ENCODE measurements around the gene DBH. TPM values are rescaled to one million over a fixed set of nuclear protein-coding genes. Genes with fewer than 3 reads are reported as not detected.

Gene DBH
- total RNA-seq, 1 experiment from 2014 or later = not detected

DNA sequence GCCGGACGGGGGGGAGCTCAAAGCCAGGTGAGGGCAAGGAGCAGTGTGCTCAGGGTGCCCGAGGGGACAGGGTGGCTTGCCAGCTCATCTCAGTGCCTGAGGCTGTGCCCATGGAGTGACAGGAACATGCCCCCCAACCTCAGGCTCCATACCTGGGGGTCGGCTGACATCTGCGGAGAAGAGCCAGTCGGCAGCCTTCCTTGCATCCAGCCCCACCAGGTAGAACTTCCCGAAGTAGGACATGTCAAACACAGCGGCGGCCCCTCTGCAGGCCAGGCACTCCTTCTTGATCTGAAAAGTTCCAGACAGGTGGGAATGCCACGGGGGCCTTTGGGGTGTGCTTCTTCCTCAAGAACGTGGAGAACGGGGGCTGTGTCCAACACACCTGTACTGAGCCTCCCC, 59.9 kb downstream of the DBH start:
- ATAC-seq = no peak

More for the DNA sequence above, 59.9 kb downstream of the DBH start:
- no peaks in the 10 kb centered on the region for H3K36me3 ChIP-seq (ENCODE audit: control insufficient read depth in 1 of 2, insufficient read depth in 2 of 2, low read length in 2 of 2)
- no peak overlapping the region for H3K4me3 ChIP-seq (replicated peaks in 1 of 2; ENCODE audit: low read depth in 1 of 2, low read length in 2 of 2)
- no peak overlapping the region for H3K4me2 ChIP-seq (ENCODE audit: low read length)
- H3K9ac ChIP-seq (ENCODE audit: low read length) = no peak overlapping the region
- intact Hi-C loops (cut with micrococcal nuclease) = no loop called here
- H3K9me2 ChIP-seq (ENCODE audit: insufficient read depth) = no peaks in the 10 kb centered on the region
- no peak overlapping the region for H2AFZ ChIP-seq (ENCODE audit: low read depth, low read length, poor library complexity, severe bottlenecking)
- H3K27me3 ChIP-seq (ENCODE audit: insufficient read depth, low read length) = 0 out of 2 replicates have a peak, but pooled peaks cover 10% of the 10 kb centered on the region
- ChIA-PET POLR2A (no interaction called here), CTCF (no interaction called here), RAD21 (ENCODE audit: low non-redundant PET in 1 of 2, low total read pairs in 2 of 2, uncharacterized antibody in 2 of 2, unreplicated experiment in 2 of 2) (no interaction called here)
- H3K79me2 ChIP-seq (ENCODE audit: insufficient read depth, low read length) = no peaks in the 10 kb centered on the region
- H3K9me3 ChIP-seq (ENCODE audit: control insufficient read depth in 1 of 2, insufficient read depth in 1 of 2, low read depth in 1 of 2, low read length in 2 of 2) = no peaks in the 10 kb centered on the region
- BruUV-seq (replicated peaks) = no TSS peak
- H3K27ac ChIP-seq (ENCODE audit: low read depth, low read length) = no peak overlapping the region
- no peak for DNase-seq (ENCODE audit: low read depth, low spot score)
- no peaks in the 10 kb centered on the region for H3K4me1 ChIP-seq (ENCODE audit: control insufficient read depth in 1 of 2, insufficient read depth in 2 of 2, low read length in 2 of 2)
- H4K20me1 ChIP-seq (ENCODE audit: insufficient read depth) = no peaks in the 10 kb centered on the region
- TF ChIP-seq POLR2AphosphoS5 (IDR thresholded peaks at IDR 0.05; ENCODE audit: low read depth, low read length) = no peak
- TF ChIP-seq, protein P1, sequence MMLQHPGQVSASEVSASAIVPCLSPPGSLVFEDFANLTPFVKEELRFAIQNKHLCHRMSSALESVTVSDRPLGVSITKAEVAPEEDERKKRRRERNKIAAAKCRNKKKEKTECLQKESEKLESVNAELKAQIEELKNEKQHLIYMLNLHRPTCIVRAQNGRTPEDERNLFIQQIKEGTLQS (IDR thresholded peaks at IDR 0.05) = no peak
- TF ChIP-seq, protein P2, sequence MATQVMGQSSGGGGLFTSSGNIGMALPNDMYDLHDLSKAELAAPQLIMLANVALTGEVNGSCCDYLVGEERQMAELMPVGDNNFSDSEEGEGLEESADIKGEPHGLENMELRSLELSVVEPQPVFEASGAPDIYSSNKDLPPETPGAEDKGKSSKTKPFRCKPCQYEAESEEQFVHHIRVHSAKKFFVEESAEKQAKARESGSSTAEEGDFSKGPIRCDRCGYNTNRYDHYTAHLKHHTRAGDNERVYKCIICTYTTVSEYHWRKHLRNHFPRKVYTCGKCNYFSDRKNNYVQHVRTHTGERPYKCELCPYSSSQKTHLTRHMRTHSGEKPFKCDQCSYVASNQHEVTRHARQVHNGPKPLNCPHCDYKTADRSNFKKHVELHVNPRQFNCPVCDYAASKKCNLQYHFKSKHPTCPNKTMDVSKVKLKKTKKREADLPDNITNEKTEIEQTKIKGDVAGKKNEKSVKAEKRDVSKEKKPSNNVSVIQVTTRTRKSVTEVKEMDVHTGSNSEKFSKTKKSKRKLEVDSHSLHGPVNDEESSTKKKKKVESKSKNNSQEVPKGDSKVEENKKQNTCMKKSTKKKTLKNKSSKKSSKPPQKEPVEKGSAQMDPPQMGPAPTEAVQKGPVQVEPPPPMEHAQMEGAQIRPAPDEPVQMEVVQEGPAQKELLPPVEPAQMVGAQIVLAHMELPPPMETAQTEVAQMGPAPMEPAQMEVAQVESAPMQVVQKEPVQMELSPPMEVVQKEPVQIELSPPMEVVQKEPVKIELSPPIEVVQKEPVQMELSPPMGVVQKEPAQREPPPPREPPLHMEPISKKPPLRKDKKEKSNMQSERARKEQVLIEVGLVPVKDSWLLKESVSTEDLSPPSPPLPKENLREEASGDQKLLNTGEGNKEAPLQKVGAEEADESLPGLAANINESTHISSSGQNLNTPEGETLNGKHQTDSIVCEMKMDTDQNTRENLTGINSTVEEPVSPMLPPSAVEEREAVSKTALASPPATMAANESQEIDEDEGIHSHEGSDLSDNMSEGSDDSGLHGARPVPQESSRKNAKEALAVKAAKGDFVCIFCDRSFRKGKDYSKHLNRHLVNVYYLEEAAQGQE (IDR thresholded peaks at IDR 0.05; ENCODE audit: low read depth) = no peak
- TF ChIP-seq JUND (IDR thresholded peaks at IDR 0.05) = no peak
- no peak for TF ChIP-seq SP1 (IDR thresholded peaks at IDR 0.05; ENCODE audit: low read depth)
- no peak for TF ChIP-seq EGR1 (IDR thresholded peaks at IDR 0.05; ENCODE audit: low read depth)
- TF ChIP-seq EZH2phosphoT487 (IDR thresholded peaks at IDR 0.05; ENCODE audit: borderline replicate concordance) = no peak
- no peak for TF ChIP-seq RAD21 (IDR thresholded peaks at IDR 0.05; ENCODE audit: low read depth)
- TF ChIP-seq ELF1 (IDR thresholded peaks at IDR 0.05; ENCODE audit: borderline replicate concordance, low read depth) = no peak
- no peak for TF ChIP-seq CBX3 (IDR thresholded peaks at IDR 0.05; ENCODE audit: low read depth)
